Fibroblast of the conjunctiva (primary cell): Measurements from ENCODE around the gene LPO.

Experiments used
- DNase-seq: peaks from one replicate; pipeline ENCODE4 v3.0.0-alpha.2; 2010; ENCODE audit warnings: low read depth

LPO gene

DNA sequence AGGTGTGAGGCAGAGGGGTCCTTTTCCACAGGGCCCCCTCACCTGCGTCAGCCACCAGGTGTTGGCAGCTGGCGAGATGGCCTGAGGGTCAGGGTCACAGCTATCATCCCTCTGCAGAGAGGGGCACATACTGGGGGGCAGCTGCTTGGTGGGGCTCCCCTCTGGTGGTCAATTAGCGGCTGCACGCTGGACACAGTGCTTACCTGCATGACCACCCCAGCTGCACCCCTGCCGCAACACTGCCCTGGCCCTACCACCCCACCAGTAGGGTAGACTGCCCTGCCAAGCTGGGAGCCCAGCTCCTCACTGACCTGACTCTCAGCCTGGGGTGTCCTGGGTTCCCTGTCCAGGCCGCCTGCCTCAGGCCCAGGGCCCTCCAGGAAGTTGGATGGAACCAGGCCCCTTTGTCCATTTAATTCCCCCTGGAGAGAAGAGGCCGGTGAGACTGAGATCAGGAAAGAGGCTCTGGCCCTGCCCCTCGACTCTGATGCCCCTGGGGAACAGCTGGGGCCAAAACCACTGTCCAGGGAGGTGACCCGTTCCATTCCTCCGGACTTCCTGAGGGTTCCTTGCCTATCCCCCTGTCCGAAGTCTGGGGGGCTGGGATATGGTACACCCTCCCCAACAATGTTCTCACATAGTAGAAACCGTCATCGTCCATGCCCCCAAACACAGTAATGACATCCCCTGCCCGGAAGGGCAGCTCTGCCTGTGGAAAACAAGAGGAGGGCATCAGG, 66.5 kb downstream of the LPO start:
- DNase-seq = no peak

DNA sequence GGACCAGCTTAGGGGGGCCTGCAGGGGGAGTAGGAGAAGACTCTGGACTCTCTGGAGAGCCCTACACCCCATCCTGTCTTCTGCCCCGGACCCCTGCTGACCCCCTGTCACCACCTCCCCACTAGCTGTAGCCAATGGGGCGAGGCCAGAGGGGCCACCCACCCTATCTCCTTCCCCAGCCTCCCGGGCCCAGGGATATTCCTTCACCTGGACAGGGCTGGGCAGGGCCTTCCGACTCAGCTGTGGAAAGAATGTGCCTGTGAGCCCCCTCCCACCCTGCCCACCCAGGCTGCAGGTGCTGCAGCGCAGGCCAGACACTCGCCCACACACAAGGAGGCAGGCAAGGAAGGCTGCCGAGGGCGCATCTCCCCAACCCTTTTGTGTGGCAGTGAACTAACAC, 67.2 kb downstream of the LPO start:
- DNase-seq = no peak

DNA sequence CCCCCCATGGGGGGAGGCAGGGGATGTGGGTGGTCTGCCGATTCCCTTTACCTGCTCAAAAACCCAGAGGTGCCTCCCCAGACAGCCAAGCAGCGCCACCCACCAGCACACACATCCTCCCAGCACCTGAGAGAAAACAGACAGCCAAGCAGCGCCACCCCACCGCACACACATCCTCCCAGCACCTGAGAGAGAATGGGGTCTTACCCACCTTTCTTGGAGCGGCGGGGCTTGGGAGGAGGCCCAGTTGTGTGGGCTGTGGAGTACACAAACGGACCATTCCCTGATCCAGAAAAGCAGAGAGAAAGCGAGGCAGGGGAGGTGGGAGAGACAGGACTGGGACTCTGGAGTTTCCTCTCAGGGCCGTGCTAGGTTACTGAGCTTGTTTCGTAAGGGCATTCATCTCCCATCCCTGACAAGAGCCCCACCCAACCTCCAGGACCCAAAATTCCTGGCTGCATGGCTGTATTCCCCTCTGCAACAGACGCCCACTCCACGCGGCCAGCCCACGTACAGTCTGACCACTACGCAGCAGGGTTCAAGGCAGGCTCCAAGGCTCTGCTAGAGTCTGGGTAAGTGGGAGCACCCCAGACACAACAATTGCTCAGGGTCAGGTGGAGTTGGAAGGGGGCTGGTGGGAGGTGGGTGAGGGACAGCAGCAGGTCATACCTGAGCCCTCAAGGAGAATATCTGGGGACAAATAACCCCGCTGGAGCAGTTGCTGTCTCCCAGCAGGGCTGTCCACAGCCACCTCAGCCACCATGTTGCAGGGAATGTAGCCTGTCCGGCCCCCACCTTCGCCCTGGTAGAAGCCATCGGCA, 68.0 kb downstream of the LPO start:
- DNase-seq = no peak

DNA sequence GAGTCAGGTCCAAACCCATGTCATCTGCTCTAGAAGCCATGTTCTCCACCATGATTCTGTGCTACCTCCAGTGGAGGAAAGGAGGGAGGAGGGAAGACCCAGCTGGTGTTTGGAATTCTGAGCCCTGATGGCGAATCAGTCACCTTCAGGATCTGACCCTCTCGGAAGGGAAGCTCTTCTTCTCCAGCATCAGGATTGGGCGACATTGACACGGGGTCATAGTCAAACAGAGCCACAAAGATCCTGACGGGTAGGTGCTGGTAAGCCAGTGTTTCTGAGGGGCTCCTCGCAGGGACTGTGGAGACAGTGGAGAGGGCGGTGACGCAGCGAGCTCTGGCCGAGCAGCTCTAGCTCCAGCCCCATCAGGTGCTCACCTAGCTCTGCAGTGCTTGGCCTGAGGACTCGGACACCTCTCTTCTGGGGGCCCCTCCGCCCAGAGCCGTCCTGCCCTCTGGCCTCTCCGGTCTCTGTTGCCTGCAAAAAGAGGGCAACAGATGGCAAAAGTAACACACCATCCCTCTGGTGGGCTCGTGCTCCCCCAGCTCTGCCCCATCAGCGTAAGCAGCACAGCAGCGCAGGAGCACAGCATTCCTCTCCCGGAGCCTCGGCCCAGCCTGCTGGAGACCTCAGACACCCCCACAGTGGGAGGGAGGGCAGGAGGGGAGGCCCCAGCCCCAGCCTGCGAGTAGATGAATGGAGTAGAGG, 69.2 kb downstream of the LPO start:
- no peak for DNase-seq

DNA sequence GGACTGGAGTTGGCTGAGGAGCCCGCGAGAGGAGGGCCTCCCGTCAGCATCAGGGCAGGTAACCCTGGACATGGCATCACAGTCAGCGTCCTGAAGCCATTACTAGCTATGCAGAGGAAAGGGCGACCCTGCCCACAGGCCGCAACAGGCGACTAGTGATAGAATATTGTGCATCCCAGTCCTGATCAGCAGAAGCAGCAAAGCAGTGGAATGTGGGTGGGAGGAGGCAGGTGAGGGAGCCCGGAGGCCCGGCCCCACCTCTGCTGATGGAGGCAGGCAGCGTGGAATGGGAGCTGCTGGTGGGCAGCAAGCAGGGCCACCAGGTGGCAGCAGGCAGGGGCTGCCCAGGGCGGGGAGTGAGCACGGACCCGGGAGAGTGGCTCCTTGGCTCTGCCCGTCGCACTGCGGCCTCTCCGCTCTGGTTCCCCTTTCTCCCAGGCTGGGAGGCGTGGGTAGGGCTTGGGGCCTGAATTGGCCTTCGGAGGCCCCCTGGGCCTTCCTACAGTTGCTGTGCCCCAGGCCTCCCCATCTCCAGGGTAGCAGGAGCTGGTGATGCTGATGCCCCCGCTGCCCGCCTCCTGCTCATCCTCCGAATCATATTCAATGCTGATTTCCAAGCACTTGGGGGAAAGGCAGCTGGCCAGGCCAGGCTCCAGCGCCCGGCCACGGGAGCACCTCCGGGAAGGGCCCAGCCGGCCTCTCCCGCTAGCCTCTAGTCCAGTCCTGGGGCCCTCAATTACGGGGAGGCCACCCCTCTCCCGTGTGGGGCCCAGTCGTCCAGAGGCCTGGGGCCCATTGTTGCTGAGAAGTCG, 70.0 kb downstream of the LPO start:
- DNase-seq = no peak

DNA sequence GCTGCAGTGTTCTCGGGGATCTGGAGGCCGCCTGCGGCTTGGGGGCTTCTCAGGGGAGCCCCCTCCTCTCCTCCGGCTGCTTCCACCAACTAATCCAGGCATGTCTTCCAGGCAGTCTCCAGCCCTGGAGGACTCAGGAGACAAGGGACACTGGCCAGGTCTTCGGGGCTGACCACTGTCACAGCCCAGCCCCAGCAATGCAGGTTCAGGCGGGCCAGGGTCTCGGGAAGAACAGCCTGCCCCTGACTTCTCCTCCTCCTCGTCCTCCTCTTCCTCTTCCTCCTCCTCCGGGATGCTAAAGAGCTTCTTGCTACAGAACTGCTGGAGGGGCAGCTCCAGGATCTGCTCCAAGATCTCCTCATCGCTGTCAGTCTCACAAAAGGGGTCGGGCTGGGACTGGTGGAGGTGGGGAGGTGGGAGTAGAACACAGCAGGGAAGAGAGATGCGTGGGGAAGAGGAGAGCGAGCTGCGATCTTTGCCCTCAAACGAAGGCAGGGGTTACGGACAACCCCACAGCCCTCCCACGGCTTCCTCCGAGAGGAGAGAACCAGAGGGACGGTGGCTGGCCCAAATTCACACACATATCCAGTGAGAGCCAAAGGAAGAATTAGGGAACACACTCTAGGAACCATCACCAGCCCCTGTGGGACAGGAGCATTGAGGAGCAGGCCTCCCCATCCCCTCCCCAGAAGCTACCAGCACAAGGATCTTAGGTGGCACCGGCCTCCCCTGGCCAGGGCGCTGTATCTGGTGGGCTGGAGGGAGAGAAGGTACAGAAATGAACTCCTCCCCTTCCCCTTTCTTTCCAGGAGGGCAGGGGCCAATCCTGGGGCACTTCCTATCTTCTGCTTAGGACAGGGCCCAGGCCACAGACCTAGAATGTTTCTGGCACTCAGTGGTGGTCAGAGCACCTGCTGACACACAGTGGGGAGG, 70.9 kb downstream of the LPO start:
- no peak for DNase-seq

DNA sequence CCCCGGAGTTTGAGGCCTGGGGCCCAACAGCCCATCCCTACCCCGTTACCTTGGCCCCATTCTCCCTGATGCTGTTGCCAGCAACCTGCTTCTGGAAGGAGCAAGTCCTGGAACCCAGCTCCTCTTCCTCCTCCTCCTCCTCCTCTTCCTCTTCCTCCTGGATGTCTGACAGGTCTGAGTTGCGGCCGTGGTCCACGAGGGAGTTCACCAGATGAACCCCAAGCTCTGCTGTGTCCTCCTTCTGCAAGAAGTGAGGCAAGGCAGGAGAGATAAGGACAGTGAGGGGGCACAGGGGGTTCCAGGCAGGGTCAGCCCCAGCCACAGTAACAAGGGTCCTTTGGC, 71.5 kb downstream of the LPO start:
- no peak for DNase-seq

DNA sequence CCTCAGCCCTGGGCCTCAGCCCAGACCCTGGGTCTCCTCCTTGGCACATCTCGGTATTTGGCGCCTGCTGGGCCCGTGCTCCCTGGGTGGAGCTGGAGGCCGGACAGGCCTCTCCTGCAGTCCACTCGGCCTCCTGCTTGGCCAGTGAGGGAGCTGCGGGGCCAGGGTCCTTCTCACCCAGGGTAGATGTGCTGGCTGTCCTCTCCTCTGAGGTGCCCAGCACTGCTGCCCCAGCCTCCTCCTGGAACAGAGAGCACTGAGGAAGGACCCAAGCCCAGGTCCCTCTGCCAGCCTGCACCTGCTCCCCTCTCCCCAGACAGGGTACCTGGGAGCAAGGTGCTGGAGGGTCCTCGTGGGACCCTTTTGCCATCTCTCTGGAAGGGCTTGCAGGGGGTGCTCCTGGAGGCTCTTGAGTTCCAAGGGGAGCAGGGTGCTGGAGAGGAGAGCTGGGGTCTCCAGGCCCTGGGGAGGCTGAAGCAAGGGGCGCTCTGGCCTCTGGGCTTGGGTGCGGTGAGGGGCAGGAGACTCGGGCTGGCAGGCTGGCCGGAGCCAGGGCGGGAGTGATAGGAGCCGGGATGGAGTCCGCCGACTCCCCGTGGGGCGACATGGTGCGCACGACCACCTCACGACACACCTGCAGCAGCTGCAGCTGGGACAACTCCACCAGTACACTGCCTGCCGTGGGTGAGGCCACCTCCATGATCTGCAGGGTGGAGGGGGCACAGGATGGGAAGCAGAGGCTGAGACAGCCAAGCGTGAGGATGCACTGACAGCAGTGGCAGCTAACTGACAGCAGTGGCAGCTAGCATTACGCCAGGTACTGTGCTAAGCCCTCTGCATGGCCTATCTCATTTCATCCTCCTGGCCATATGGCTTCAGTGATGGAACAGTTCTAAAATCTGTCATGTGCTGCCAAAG, 72.4 kb downstream of the LPO start:
- DNase-seq = no peak

DNA sequence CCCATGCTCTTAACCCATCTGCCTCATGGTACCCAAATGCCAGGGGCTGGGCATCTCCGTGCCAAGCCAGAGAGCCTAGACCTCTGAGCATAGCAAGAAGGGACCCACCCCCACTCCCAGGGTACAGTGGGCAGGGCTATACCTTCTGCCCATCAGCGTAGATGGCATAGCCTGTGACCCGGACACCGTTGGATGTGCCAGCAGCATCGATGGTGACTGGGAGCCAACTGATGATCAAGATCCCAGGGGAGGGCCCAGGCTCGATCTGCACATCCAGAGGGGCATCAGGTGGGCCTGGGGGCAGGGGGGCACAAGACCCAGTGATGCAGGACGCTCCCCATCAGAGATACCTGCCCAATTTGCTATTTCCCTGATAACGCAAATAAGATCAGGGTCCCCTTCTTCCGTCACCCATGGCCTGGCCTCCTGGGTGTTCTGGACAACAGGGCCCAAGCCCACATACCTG, 73.1 kb downstream of the LPO start:
- DNase-seq = no peak

DNA sequence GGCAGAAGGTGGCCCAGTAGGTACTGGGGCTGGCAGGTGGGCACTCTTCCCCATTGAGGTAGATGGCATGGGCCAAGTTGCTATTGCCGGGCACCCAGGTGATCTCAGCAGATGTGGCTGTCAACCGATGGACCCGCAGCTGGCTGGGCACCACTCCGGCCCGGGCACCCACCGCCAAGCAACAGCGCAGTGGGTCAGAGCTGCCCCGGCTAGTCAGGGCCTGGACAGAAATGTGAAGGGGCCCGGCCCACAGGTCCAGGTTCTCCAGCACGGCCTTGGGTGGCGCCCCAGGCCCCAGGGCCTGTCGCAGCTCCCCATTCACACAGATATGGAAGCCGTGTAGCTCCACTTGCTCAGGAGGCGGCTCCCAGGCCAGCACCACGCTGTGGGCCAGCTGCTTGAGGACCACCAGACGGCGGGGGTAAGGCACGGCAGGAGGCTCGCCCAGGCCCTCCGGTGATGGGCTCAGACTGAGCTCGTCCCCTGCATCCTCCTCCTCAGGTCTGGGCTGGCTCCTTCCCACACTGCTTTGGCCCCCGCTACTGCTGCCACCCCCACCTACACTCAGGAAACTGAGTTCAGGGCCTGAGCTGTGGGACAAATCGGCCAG, 73.7 kb downstream of the LPO start:
- no peak for DNase-seq

DNA sequence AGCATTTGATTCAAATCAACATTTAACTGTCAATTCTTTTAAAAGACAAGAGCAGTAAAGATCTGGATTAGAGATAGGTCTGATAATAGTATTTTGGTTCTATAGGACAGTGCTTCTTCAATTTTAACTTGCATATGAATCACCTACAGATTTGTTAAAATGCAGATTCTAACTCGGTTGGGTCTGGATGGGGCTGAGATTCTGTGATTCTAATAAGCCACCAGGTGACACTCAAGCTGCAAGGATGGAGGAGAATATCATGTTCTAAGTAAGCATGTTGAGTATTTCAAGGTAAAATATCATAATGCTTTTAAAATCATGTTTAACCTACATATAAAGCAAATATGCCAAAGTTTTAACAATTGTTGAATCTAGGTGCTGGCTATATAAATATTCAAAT, 74.4 kb downstream of the LPO start:
- no peak for DNase-seq

DNA sequence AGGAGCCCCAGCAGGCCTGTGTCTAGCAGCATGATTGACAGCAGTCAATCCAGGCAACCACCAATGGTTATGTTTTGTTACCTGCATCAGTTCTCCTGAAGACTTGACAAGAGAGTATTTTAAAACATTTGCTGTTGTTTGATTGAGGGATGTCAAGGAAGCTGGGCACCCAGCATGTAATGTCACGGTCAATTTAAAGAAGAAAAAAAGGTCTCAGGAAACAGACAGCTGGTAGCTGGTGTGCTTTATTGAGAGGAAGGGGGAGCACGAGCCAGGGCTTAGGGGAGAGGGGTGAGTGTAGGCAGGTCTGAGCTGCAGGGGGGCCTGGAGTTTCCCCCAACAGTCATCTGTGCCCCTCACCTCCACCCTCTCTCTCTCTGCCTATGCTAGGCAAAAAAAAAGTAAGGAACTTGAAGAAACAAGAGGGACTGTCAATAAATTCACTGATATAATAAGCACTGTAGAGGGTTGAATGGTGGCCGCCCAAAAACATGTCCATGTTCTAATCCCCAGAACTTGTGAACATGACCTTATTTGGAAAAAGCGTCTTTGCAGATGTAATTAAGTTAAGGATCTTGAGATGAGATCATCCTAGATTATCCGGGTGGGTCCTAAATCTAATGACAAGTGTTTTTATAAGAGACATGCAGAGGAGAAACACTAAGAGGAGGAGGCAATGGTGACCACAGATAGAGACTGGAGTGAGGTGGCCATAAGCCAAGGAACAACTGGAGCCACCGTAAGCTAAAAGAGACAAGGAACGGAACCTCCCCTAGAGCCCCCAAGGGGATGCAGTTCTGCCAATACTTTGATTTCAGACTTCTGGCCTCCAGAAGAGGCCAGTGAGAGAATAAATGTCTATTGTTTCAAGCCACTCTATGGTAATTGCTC, 75.7 kb downstream of the LPO start:
- no peak for DNase-seq

DNA sequence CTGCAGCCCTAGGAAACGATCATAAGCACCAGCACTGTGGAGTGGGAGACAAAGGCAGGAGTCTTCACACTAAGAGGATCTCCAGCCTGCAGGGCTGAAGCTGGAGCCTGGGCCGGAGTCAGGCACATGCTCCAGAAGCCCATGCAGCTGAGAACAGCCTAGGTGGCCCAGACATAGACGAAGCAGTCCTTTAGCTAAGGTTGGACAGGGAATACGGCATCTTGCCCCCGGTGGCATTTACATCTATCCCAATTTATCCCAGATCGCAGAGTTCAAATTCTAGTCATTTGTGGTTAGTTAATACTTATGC, 76.3 kb downstream of the LPO start:
- no peak for DNase-seq

DNA sequence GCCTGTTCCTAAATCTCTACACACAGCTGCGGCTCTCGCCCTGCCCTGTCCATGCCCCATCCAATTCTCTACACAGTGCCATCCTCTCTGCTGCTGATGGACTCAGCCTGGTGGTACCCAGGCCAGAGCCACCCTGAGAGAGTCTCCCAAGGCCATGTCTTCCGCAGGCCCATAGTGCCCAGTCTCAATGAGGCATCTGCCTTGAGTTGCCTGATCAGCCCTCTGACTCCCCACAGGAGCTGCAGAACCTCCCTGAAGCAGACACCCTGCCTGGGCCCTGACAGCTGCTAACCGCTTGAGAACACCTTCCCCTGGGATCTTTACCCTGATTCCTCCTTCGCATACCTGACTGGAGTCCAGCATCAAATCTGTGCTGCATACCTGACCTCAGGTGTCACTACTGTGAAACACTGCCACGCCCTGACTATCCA, 76.9 kb downstream of the LPO start:
- DNase-seq = no peak

DNA sequence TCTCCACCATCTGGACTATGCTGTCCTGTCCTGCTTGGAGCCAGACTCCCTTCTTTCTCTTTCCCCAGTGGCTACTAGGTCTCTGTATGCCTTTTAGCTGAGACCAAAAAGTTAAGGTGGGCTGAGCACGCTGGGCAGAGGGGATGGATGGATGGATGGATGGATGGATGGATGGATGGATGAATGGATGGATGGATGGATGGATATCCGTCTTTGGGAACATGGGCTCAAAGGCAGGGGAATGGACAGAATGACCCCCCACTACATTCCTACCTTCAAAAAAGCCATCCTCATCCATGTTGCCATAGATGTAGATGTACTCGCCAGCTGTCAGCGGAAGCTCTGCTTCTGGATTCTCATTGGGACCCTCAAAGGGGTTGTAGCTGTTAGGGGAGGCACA, 77.4 kb downstream of the LPO start:
- DNase-seq = no peak

DNA sequence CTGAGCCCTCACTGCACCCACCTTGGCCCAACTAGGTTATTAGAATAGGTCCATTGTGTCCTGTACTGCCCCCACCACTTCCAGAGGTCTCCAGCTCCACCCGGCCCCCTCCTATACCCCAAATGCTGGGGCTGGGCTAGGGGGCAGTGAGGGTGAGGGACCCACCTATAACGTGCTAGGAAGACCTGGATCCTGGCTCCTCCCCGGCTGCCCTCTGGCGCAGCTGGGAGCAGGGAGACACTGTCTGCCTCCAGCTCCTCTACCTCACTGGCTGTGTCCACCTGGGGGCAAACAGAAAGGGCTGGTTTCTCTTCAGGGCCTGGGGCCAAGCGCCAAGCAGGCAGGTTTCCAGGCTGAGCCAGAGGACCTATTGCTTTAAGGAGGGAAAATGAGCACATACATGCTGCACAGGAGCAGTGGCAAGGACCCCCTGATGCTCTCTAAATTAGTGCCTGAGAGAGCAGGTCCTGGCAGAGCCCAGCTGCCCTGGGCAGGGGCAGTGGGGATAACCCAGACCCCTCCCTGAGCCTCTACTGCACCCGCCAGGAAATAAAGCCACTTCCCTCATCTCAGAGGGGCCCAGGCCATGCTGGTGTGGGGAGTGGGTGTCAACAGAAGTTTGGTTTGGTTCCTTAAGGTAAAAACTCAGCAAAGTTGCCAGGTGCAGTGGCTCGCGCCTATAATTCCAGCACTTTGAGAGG, 78.0 kb downstream of the LPO start:
- DNase-seq = no peak

DNA sequence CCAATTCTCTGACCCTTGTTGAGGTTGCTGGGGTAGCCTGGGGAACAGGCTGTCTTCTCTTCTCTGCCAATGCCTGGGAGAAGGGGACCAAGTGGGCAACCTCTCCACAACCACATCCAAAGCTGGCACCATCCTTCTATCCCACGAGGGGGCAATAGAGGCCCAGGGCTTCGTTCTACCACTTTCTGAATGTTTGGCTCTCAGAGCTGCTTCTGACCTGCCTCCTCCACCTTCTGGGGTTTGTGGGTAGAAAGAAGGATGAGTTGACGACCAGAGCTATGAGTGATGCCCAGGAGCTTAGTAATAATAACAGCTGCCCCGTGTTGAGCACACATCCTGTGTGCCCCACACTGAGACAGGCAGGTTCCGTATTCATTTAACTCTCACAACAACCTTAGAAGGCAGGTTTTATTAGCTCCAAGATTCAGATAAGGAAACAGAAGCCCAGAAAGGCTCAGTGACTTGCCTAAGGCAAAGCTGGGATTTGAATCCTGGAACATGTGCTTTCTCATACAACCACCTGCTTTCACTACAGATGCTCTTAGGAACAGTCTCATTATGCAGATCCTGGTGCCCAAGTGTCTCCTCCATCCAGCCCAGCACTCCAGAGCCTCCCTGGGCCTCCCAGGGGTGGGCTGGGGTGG, 79.2 kb downstream of the LPO start:
- DNase-seq = no peak
